Ishikawa (cell line): ENCODE measurements around the gene ZNF287.

Experiments
- EP300 ChIP-seq: IDR thresholded peaks from 2 replicates; pipeline ENCODE4 v1.6.1; 2012; ENCODE audit warnings: borderline replicate concordance
- FOXM1 ChIP-seq: IDR thresholded peaks from 2 replicates; pipeline ENCODE4 v1.6.1; 2012; ENCODE audit warnings: low read depth, borderline replicate concordance
- MAX ChIP-seq: IDR thresholded peaks from 2 replicates; pipeline ENCODE4 v1.6.1; 2012
- RAD21 ChIP-seq: IDR thresholded peaks from 2 replicates; pipeline ENCODE4 v1.6.1; 2012; ENCODE audit warnings: low read depth
- REST ChIP-seq: IDR thresholded peaks from 2 replicates; pipeline ENCODE4 v1.6.1; 2012; ENCODE audit warnings: low read depth, mild to moderate bottlenecking
- TCF12 ChIP-seq: IDR thresholded peaks from 2 replicates; pipeline ENCODE4 v1.6.1; 2012; ENCODE audit warnings: low read depth
- TEAD4 ChIP-seq: IDR thresholded peaks from 2 replicates; pipeline ENCODE4 v1.6.1; 2012
- USF1 ChIP-seq: IDR thresholded peaks from 2 replicates; pipeline ENCODE4 v1.6.1; 2012
- YY1 ChIP-seq: IDR thresholded peaks from 2 replicates; pipeline ENCODE4 v1.6.1; 2012; ENCODE audit warnings: low read depth

GRCh38 chr17:16527298-16527697 lies 41.7 kb downstream of the ZNF287 start:
- TF ChIP-seq YY1, result no peak
- no peak for TF ChIP-seq FOXM1
- no peak for TF ChIP-seq EP300
- TF ChIP-seq TCF12, result no peak
- TF ChIP-seq MAX, result no peak
- no peak for TF ChIP-seq TEAD4
- TF ChIP-seq USF1, result no peak
- no peak for TF ChIP-seq REST
- TF ChIP-seq RAD21, result no peak
